HL-60/S4 treated with phorbol 12-myristate 13-acetate at 8.2 ng/mL for 4 days and 3 days (cell line): ENCODE measurements around the gene SULT1E1.
"Not testable (repeated sequence)": the region's sequence is repeated elsewhere in the genome, so short reads cannot be mapped to it uniquely, and the experiment has no call there.

Source experiments
- in situ Hi-C: fragments of 300-500 bp; cut with MboI; formaldehyde crosslinking; loops from 2 replicates; pipeline ENCODE4 v1.15.0; 2022; ENCODE audit warnings: low sequenced_read_pairs

The SULT1E1 gene

DNA sequence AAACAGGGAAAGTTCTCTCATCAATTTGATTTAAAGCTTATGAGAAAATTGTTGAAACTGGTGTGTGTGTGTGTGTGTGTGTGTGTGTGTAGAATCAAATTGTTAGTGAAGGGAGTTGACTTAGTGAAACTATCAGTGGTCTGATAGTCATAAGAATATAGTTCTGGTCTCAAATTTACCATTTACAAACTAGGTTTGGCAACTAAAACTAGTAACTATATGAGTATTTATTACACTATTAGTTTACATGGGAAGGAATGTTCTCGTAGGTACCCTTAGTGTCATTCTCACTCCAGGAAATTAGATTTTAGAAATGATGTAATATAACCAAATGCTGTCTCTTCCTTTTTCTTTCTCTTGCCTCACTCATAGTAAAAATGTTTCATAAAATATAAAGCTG is 11.9 kb downstream of the SULT1E1 start:
- in situ Hi-C loops: no loop called here

DNA sequence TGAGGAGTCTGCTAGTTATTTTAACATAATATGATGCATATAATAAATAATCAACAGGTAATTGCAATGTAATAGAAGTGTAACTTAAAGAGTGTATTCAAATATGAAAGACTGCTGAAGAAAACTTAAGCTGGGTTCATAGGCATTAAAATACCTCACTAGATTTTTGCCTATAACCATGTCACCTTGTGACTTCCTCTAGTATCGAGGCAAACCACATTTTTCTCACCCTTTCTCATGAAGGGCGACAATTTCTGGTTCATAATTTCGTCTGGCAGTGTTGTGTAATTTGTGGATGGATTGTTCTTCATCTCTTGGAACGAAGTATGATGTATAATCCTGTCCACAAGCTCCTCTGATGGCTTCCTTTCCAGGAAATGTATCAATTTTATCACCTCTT is 16.0 kb downstream of the SULT1E1 start:
- in situ Hi-C loops: no loop called here

DNA sequence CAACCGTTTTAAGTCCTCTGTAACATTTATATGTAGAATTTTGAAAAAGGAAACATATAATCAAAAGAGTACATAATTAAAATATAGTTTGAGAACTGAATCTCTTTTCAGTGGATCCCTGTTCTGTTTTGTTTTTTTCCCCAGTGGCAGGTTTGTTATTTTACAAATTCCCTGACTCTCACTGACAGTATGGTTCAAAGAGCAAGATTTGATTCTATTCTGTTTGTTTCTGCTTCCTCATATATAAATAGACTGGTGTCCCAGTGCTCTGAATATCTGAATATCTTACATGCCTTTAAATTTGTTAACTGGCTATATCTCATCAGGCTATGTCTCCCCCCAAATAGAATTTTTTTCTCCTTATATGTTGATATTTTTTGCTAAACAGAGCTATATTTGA is 16.6 kb downstream of the SULT1E1 start:
- in situ Hi-C loops: no loop called here

DNA sequence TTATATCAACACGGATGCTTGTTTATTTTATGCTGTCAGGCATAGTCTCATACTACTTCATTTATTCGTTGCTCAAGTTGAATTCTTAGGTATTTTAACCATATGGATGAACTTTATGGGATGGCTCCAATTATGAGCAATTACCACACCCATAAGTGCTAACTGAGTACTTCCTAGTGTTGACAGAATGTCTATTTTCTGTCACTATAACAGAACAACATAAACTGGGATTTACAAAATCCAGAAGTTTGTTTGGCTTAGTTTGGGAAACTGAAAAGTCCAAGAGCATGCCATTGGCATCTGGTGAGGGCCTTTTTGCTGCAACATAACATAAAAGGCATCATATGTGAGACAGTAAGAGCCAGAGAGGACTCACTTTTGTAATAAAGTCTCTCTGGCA is 21.0 kb downstream of the SULT1E1 start:
- in situ Hi-C loops: no loop called here

DNA sequence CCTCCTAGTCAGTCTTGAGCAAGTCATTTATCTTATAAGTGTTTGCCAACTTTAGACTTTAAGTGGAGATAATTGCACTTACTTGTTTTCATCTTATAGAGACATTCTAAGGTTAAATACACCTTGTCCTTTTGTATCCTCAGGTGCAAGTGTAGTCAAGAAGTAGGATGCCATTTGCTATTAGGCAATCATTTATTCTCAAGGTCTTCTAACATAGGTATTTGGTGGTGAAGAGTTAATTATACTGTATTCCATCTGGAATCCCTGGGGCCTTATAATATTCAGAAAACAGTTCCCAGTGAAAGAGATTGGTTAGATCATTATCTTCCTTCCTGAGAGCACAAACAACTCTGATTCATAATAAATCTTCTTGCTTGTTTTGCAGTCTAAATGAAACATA is 23.7 kb downstream of the SULT1E1 start:
- in situ Hi-C loops: no loop called here

DNA sequence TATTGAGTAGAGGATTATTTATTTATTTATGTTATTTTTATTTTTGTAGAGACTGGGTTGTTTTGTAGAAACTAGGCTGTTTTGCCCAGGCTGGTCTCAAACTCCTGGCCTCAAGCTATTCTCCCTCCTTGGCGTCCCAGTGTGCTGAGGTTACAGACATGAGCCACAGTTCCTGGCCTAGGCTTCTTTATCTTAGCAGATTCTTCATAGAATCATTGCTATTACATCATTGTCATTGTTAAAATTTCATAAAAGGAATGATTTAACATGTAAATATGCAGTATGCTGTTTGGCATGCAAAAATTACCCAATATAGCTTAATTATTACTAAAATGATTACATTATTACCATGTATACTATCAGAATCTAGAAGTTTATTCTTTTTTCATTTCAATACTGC is 24.2 kb downstream of the SULT1E1 start:
- in situ Hi-C loops: no loop called here

DNA sequence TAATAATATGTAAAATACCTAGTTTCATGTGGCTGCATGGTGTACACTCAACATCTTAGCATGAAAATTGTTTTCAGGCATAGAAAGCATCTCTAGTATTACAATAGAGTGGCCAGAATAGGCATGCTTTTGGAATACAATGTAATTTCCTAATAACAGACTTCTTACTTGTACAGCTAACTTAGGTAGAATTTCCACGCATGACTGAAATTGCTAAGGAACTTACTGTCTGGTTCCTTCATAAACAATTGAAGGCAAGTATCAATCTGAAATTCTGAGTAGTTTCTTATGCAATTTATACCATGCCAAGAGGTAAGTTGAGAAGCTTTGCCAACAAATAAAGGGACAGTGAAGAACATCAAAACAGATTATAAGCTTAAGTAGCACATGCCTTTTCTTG is 26.7 kb downstream of the SULT1E1 start:
- in situ Hi-C loops: no loop called here

DNA sequence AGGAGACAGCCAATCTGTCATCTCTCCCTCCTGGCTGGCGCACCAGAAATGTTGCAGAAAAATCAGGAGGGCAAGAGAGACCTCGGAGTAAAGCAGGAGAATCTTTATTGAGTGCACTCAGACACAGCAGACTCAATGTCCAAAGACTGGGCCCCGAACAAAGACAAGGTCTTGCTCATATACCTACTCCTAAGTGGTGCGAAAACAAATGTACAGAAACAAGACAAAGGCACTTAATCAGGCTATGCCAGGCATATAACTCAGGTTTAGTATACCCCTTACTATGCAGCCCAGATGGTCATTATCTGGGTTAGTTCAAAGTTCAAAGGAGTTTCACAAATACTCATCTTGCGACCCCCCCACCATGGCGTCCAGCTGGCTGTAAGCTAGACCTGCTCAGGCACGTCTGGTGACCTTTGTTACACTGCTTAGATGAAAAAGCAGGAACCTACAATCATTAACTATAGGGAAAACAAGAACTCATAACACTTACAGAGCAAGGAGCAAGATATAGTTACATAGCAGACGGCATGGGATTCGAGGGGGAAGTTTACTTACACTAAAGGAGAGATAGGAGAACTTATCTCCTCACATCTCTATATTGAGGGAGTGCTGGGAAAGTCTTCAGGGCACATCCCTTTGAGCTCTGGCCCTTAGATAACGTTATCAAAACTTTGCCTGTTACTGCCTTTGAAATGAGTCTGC is 27.5 kb downstream of the SULT1E1 start:
- in situ Hi-C loops: no loop called here

DNA sequence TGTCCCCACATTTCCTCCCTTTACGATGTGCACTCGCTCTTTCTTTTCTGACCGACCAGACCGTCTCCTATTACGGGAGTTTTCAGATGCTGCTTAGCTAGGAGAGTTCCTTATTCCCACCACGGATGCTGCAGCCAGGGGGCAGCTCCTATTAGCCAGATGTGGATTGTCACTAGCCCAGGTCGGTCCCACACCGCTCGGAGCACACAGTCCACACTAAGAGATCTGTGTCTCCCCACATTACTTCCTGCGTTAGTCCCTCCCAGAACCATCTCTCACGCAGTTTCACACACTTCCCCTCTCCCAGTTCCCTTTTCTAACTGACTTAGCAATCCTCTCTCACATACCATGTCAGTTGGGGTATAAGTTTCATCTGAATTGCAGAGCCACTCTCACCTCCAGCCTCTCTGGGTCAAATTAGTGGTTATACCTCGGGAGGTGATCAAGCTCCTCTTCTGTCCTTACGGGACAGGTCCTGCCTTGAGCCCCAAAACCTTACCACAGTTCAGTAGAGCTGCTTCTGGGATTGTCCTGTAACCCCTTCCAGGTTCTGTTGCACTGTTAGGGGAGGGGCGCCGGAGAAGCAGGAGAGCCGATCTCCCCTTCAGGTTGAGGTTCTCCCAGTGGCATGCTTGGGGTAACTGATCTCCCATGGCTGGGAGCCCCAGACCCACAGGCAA is 28.2 kb downstream of the SULT1E1 start:
- in situ Hi-C loops: no loop called here

DNA sequence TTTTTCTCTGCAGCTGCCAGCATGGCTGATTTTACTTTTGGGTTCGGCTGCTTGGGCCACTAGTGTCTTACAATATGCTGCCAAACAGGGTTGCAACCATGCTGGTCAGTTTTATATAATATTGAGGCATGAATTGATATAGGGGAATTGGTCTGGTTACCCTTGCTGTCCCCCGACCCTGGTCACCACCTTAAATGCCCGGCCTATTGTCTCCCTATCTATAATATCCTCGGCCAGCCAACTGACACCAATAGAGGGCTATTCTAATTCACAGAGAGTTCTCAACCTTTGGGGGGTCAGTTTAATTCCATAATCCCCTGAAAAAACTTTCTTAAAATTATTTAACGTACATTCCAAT is 28.7 kb downstream of the SULT1E1 start:
- in situ Hi-C loops: no loop called here

DNA sequence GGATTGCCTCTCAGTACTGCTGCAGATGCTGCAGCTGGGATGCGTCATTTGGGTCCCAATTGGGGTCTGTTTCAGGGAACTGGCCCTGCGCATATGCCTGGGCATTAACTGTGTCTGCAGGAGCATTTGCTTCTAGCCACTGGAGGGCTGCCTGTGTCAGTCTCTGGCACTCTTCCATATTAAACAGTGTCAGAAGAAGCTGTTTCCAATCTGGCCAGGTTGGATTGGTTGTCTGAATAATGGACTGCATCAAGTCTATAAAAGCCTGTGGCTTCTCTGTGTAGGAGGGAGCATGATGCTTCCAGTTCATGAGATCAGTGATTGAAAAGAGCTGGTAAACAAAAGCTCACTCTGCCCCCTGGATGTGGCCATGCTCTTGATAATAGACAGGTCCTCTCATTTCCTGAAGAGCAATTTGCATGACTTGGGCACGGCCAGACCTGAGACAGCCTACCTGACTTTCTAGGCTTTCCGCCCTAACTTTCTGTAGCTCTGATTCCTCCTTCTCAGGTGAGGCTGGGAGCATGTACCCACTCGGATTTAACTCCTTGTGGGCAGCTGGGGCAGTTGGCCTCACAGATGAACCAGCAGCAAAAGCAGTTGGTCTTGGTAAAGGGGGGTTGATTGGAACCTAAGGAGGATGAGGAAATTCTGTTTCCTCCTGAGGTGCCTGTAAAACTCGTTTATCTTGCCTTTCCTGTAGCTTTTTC is 29.2 kb downstream of the SULT1E1 start:
- in situ Hi-C loops: no loop called here

DNA sequence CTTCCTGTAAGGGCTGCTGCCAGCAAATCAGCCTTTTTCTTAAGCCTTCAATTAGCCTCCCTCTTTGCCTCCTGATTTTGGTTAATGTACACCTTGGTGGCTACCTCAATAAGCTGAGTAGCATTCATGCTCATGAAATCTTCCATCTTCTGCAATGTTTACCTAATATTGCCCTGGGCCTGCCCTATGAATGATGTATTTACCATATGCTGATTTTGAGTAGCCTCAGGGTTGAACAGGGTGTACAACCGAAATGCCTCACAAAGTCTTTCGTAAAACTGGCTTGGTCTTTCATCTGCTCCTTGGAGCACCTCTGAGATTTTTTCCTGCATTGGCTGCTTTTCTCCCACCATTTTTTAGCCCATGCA is 29.8 kb downstream of the SULT1E1 start:
- in situ Hi-C loops: no loop called here

DNA sequence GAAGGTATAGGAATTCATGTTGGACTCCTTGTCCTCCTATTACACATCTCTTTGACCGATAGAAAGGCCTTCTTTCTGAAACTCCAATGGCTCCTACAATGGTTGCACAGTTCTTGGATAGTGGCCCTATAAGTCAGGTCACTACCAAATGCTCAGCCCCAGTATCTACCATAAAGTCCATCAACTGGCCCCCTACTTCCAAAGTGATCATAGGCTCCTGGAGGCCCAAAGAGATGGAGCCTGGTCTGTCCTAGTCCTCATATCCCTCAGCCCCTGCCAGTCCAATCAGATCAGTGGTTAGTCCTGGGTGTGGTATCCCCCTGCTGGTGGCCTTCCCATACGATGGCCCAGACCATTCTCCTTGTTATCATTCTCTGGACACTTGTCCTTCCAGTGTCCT is 30.3 kb downstream of the SULT1E1 start:
- in situ Hi-C loops: no loop called here

DNA sequence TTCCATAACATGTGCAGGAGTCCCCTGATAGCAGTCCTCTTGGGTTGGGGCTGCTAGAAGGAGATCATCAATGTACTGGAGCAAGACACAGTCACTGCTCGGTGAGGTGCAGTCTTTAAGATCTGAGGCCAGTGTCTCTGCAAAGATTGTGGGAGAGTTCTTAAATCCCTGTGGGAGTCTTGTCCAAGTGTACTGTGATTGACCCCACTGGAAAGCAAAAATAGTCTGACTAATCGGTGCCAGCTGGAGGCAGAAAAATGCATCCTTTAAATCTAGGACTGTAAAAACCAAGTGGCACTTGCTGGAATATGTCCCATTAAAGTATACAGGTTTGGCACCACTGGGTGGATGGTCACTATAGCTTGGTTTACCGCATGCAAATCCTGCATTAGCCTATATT is 31.1 kb downstream of the SULT1E1 start:
- in situ Hi-C loops: no loop called here

DNA sequence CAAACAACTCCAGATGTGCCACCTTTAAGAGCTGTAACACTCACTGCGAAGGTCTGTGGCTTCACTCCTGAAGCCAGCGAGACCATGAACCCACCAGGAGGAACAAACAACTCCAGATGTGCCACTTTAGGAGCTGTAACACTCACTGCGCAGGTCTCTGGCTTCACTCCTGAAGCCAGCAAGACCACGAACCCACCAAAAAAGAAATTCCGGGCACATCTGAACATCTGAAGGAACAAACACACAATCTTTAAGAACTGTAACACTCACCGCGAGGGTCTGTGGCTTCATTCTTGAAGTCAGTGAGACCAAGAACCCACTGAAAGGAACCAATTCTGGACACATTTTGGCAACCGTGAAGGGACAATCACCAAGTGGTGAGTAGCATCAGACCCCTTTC is 34.9 kb downstream of the SULT1E1 start:
- in situ Hi-C loops: not testable (repeated sequence)

DNA sequence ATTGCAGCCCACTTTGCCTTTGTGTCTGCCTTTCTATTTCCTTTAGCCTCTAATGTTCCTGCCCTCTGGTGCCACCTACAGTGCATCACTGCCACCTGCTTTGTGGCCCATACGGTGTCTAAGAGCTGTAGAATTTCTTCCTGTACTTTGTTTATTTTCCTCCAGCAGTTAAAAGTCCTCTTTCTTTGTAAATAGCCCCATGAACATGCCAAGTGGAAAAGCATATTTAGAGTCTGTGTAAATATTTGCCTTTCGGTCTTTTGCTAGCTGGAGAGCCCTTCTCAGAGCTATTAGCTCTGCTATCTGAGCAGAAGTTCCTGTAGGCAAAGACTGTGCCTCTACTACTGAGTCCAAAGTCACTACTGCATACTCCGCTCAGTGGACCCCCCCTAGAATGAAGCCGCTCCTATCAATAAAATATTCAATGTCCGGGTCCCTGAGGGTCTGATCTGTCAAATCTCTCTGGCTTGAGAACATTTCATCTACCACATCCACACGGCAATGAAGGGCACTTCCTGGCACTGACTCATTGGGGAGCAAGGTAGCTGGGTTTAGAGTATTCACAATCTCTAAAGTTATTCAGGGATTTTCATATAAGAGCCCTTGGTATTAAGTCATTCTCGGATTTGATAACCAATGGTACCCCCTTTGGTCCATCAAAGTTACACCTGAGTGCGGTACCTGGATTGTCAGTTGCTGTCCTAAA is 36.3 kb downstream of the SULT1E1 start:
- in situ Hi-C loops: no loop called here

DNA sequence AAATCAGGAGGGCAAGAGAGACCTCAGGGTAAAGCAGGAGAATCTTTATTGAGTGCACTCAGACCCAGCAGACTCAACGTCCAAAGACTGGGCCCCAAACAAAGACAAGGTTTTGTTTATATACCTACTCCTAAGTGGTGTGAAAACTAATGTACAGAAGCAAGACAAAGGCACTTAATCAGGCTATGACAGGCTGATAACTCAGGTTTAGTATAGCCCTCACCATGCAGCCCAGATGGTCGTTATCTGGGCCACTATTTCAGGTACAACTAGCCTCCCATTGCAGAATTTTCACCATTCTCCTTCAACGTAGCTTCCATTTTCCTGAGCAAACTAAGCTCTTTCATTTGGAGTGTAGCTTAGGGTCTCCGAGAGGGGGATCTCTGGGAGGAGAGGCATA is 36.9 kb downstream of the SULT1E1 start:
- in situ Hi-C loops: no loop called here

DNA sequence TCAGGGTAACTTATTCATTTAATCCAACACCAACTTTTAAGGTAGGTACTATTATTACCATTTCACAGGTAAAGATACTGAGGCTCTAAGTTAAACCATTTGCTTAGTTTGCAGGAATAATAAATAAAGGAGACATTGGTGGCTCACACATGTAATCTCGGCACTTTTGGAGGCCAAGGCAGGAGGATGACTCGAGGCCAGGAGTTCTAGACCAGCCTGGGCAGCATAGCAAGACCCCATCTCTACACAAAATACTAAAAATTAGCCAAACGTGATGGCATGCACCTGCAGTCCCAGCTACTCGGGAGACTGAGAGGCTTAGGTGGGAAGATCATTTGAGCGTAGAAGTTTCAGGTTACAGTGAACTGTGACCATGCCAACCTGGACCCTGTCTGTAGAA is 37.7 kb downstream of the SULT1E1 start:
- in situ Hi-C loops: no loop called here

DNA sequence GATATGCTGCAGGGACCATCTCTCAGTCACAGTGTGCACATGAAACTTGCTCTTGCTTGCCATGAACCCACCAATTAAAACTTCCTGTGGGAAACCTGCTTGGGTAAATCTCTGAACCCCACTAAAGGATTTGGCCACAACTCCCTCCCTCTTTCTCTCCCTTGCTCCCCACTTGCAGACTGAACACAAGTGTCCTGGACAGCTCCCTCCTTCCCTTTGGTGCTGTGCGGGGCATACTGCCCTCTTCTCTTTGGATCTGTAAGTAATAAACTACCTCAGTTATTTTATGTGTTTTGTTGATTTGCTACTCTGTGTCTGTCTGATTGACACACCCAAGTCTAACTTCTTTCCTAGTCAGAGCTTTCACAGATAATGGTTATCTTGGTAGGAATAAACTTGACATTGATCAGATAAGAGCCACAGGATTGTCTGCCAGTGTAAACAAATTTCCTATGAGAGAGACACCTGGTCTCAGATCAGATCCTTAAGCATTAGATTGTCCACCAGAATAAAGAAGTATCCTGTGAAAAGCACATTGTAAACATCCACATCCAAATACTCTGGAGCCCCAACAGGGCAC is 41.8 kb downstream of the SULT1E1 start:
- in situ Hi-C loops: no loop called here

DNA sequence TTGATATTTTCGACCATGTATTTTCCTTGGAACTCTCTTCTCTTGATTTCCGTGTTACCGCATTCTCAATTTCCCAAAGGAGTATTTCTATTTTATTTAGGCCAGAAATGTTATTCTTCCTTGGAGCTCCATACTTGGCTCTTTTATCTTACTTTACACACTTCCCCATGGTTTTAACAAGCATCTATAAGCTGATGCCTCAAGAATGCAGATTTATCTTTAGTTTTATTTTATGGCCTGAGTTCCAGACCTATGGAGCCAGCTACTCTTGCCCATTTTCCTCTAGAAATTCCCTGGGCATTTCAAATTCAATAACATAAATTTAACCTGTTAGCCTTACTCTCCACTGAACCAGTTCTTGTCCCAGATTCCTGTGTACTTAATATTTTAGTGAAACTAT is 43.7 kb downstream of the SULT1E1 start:
- in situ Hi-C loops: no loop called here

DNA sequence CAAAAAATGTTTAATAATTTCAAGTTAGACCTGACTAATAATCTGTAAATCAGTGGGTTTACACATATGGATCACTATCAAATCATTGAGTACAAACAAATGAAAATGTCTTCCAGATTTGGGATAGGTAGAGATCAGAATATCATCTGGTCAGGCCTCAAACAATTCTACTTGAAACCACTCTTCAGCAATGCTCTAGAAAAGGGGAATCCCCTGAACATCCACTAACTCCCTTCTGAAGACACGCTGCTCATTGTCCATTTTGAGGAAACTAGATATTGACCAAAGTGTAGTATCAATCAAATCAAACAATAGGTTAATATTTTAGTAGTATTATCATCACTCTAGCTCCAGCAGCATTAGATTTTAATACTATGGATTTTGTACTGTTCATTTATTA is 46.3 kb downstream of the SULT1E1 start:
- in situ Hi-C loops: no loop called here
